ENCODE results near the gene SQOR. TPM values are rescaled to one million over a fixed set of nuclear protein-coding genes. Genes with fewer than 3 reads are reported as not detected.

SQOR gene
- total and polyA plus RNA-seq, 2 of the 4 experiments (the other 2 are of a cell fraction): 22.1 to 40.3 TPM

DNA sequence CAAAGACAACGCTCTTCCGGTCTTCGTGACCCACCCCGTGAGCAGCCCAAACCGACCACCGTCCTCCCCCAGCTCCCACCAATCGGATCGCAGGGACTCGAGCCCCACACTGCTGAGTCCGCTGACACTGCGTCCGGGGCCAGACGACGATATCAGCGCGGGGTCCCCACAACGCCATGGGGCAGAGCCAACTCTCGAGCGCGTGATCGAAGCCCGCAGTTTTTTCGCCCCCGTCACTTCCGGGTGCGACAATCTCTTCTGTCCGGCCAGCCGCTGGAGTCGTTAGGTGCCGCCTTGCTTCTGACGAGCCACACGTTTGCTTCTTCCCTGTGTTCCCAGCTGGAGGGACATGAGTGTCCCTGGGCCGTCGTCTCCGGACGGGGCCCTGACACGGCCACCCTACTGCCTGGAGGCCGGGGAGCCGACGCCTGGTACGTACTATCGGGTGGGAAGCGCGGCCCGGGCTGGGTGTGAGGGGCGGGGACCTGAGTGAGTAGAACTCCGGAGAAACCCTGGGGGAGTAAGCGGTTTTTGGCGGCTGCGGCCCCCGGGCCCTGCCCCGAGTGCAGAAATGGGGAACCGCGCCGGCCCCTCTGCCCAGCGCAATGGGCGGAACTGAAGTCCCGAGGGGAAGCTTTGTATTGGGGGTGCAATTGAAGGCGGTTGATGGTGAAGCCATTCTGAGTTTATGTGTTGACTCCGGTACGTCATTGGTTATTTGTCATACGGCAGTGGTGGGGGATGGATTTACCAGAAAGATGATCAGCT lies 47.5 kb upstream of the SQOR start, which contains the start of gene BLOC1S6:
TSS of gene BLOC1S6 (plus strand) at position 285 of the 768 bp plus-strand sequence. CDS start at position 350, 65 bp downstream.
- H3K36me3 ChIP-seq (ENCODE audit: control insufficient read depth, insufficient read depth, low read length): no peaks in the 10 kb centered on the region
- dilution Hi-C loops (cut with HindIII; ENCODE audit: low sequenced_read_pairs, unreplicated experiment): no loop called here
- TF ChIP-seq MAFK (IDR thresholded peaks at IDR 0.05; ENCODE audit: low read depth, low read length): no peak
- no peak for TF ChIP-seq ELK1 (IDR thresholded peaks at IDR 0.05; ENCODE audit: borderline replicate concordance, low read depth, low read length)
- no peak for TF ChIP-seq RFX5 (IDR thresholded peaks at IDR 0.05; ENCODE audit: low read depth, low read length)
- TF ChIP-seq SMC3 (IDR thresholded peaks at IDR 0.05; ENCODE audit: low read depth, low read length): no peak
- TF ChIP-seq NFE2L2 (IDR thresholded peaks at IDR 0.05; ENCODE audit: low read depth, low read length): peak; percentile 27; the same call in 1 of the 2 replicates
- peak; percentile 86 for TF ChIP-seq POLR2A (IDR thresholded peaks at IDR 0.05; ENCODE audit: low read depth, low read length)
- no peak for TF ChIP-seq BHLHE40 (IDR thresholded peaks at IDR 0.05; ENCODE audit: low read depth, low read length)
- 0 out of 2 replicates have a peak, but pooled peaks have one; percentile 65 for TF ChIP-seq MAZ (IDR thresholded peaks at IDR 0.05; ENCODE audit: borderline replicate concordance, low read depth, low read length)
- TF ChIP-seq FOS (IDR thresholded peaks at IDR 0.05; ENCODE audit: low read depth, low read length): no peak; the same call in 1 of the 2 replicates
- no peak for TF ChIP-seq CHD1 (IDR thresholded peaks at IDR 0.05; ENCODE audit: low read depth, low read length)
- no peak for TF ChIP-seq CEBPB (IDR thresholded peaks at IDR 0.05; ENCODE audit: low read depth, low read length)
- no peak for TF ChIP-seq RAD21 (IDR thresholded peaks at IDR 0.05; ENCODE audit: low read length)
- TF ChIP-seq CTCF (conservative IDR thresholded peaks at IDR 0.05; ENCODE audit: low read depth, low read length): no peak
- TF ChIP-seq MXI1 (IDR thresholded peaks at IDR 0.05; ENCODE audit: borderline replicate concordance, low read depth, low read length): 0 out of 2 replicates have a peak, but pooled peaks have one; percentile 50
- no peak for TF ChIP-seq RCOR1 (IDR thresholded peaks at IDR 0.05; ENCODE audit: insufficient replicate concordance, low read length)

More for the DNA sequence above, 47.5 kb upstream of the SQOR start, which contains the start of gene BLOC1S6:
- no peaks in the 10 kb centered on the region for H3K9me1 ChIP-seq (ENCODE audit: insufficient read depth, low read length)
- peak within 1 kb of the TSS; percentile 97 for H3K23ac ChIP-seq (ENCODE audit: low read depth, low read length)
- no TSS peak for BruUV-seq (replicated peaks)
- 0% methylated on average over 26 of the region's 62 CpGs; no CpG with 5 or more reads in 1 of the 2 experiments for WGBS, 2 experiments (ENCODE audit: extremely low coverage in 2 of 2, insufficient read length in 1 of 2)
- H2AFZ ChIP-seq (replicated peaks; ENCODE audit: low read length, poor library complexity): peak within 1 kb of the TSS; percentile 98
- H3K4me3 ChIP-seq (ENCODE audit: insufficient read depth, low read depth, low read length): peak within 1 kb of the TSS; percentile 67
- peak within 1 kb of the TSS; percentile 94 for H2BK120ac ChIP-seq (ENCODE audit: low read depth, low read length)
- H3K4me1 ChIP-seq (ENCODE audit: control insufficient read depth, insufficient read depth, low read length): peaks cover 3% of the 10 kb centered on the region; the same call in 1 of the 2 replicates
- H3K18ac ChIP-seq (ENCODE audit: low read depth, low read length): peak within 1 kb of the TSS; percentile 90
- DNase-seq: peak; percentile 90
- peak within 1 kb of the TSS; percentile 92 for H3K27ac ChIP-seq (ENCODE audit: insufficient read depth, low read length)
- H3K9ac ChIP-seq (ENCODE audit: low read depth, low read length): peak within 1 kb of the TSS; percentile 95
- H4K20me1 ChIP-seq (ENCODE audit: insufficient read depth, low read length): no peaks in the 10 kb centered on the region
- peak within 1 kb of the TSS; percentile 88 for H3K4me2 ChIP-seq (ENCODE audit: low read depth, low read length)
- H4K5ac ChIP-seq (ENCODE audit: low read depth, low read length): peak within 1 kb of the TSS; percentile 94
- POLR2A ChIA-PET (ENCODE audit: unreplicated experiment): interaction anchor here (0.6 to 1.3 kb wide), 3 partner anchors 31 to 935 kb away, joined by 3 to 4 read pairs (median 3); a partner anchor contains a TSS
- H3K56ac ChIP-seq (ENCODE audit: extremely low read depth, insufficient read depth, low read length): peak within 1 kb of the TSS; percentile 92
- no peaks in the 10 kb centered on the region for H3K27me3 ChIP-seq (ENCODE audit: control insufficient read depth, insufficient read depth, low read length)
- CTCF ChIA-PET: interaction anchor here (0.8 to 1.3 kb wide), 2 partner anchors 93 to 130 kb away, joined by 3 read pairs; no protein-coding TSS in a partner anchor
- H2AK5ac ChIP-seq (ENCODE audit: low read depth, low read length): peak within 1 kb of the TSS; percentile 44
- ATAC-seq (ENCODE audit: low read depth): peak; percentile 85
- intact Hi-C loops (cut with micrococcal nuclease) (loop anchor here (1.0 to 2.0 kb wide), 3 partner anchors 64 to 184 kb away; partner anchors contain the start of gene SLC30A4), in situ Hi-C loops (cut with MboI; ENCODE audit: low sequenced_read_pairs) (no loop called here)
- H3K4ac ChIP-seq (ENCODE audit: low read depth, low read length): peak within 1 kb of the TSS; percentile 99
- H2BK15ac ChIP-seq (ENCODE audit: low read depth, low read length): peak within 1 kb of the TSS; percentile 68; the same call in 2 of the 3 replicates
- peak within 1 kb of the TSS; percentile 97 for H2BK5ac ChIP-seq (ENCODE audit: low read depth, low read length, poor library complexity, severe bottlenecking)
- H2AK9ac ChIP-seq (replicated peaks; ENCODE audit: low read depth, low read length, poor library complexity): peak within 1 kb of the TSS; percentile 84
- H4K91ac ChIP-seq (ENCODE audit: insufficient read depth, low read depth, low read length): peak within 1 kb of the TSS; percentile 99
- peak within 1 kb of the TSS; percentile 89 to 98 for H4K8ac ChIP-seq (ENCODE audit: low read depth in 2 of 2, low read length in 2 of 2)
- peak within 1 kb of the TSS; percentile 99 for H3K14ac ChIP-seq (replicated peaks; ENCODE audit: low read depth, low read length)
- H3K79me1 ChIP-seq (ENCODE audit: low read depth in 1 of 2, low read length in 2 of 2): peaks cover 14 to 27% of the 10 kb centered on the region in 2 experiments
- no peaks in the 10 kb centered on the region for H3K9me3 ChIP-seq (ENCODE audit: control insufficient read depth, insufficient read depth, low read length)
- no peak within 1 kb of the TSS for H2BK20ac ChIP-seq (ENCODE audit: low read depth, low read length)

Data from IMR-90 (cell line).